Erythroblast (primary cell): ENCODE results near the gene CCDC47.

Experiments used
- GATA1 ChIP-seq: IDR thresholded peaks from 2 replicates; pipeline ENCODE4 v1.6.1; 2011; ENCODE audit warnings: low read depth, mild to moderate bottlenecking, control low read depth, low read length, moderate library complexity
- POLR2A ChIP-seq: IDR thresholded peaks from 2 replicates; pipeline ENCODE4 v1.6.1; 2011; ENCODE audit warnings: mild to moderate bottlenecking, low read length

DNA sequence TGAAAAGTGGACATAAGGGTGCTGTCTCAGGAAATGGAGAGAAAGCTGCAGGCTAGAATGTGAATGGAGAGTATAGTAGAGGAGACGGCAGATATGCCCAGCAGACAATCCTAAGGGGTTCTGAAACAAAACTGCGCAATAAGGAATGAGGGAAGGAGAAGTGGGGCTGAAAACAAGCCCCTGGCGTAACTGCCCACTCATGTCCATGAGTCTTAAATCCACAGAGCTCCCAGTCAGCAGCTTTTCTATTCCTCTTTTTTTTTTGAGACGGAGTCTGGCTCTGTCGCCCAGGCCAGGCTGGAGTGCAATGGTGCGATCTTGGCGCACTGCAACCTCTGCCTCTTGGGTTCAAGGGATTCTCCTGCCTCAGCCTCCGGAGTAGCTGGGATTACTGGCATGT, 37.7 kb downstream of the CCDC47 start:
- TF ChIP-seq POLR2A = no peak
- TF ChIP-seq GATA1 = no peak
